Endodermal cell (in vitro differentiated cells): ENCODE measurements around the gene SH3D19. TPM values are rescaled to one million over a fixed set of nuclear protein-coding genes. Genes with fewer than 3 reads are reported as not detected.
A peak's percentile ranks its signal among the peaks of the same experiment; 100 is the strongest.

Experiments
- DNase-seq: peaks from one replicate; pipeline ENCODE4 v3.0.0-alpha.2; 2017
- H3K27ac ChIP-seq: 2 replicates; pipeline ENCODE4 v1.5.1; 2013; ENCODE audit warnings: mild to moderate bottlenecking, low read depth, low read length, moderate library complexity
- H3K27me3 ChIP-seq: 2 replicates; pipeline ENCODE4 v1.6.1; 2013; ENCODE audit warnings: mild to moderate bottlenecking, low read length, moderate library complexity; ENCODE audit not compliant: insufficient read depth, control insufficient read depth, poor library complexity, severe bottlenecking
- H3K36me3 ChIP-seq: 2 replicates; pipeline ENCODE4 v1.7.0; 2013; ENCODE audit warnings: mild to moderate bottlenecking, low read length, moderate library complexity; ENCODE audit not compliant: control insufficient read depth, insufficient read depth
- H3K4me1 ChIP-seq: one replicate; pipeline ENCODE4 v1.7.0; 2013; ENCODE audit warnings: low read length; ENCODE audit not compliant: control insufficient read depth, insufficient read depth
- H3K4me3 ChIP-seq: 2 replicates; pipeline ENCODE4 v1.5.1; 2013; ENCODE audit warnings: mild to moderate bottlenecking, low read length, moderate library complexity
- H3K9ac ChIP-seq: 2 replicates; pipeline ENCODE4 v1.6.1; 2013; ENCODE audit warnings: mild to moderate bottlenecking, low read length, moderate library complexity; ENCODE audit not compliant: poor library complexity, severe bottlenecking; ENCODE audit errors: extremely low read depth
- H3K9me3 ChIP-seq: 2 replicates; pipeline ENCODE4 v1.6.1; 2013; ENCODE audit warnings: mild to moderate bottlenecking, low read length, moderate library complexity; ENCODE audit not compliant: control insufficient read depth
- H3K27ac Mint-ChIP-seq: 2 replicates; pipeline ENCODE4 v1.8.0; 2020; ENCODE audit warnings: mixed read lengths
- H3K27me3 Mint-ChIP-seq: 2 replicates; pipeline ENCODE4 v1.8.0; 2021; ENCODE audit warnings: mild to moderate bottlenecking, mixed read lengths; ENCODE audit not compliant: insufficient read depth
- H3K36me3 Mint-ChIP-seq: 2 replicates; pipeline ENCODE4 v1.8.0; 2020; ENCODE audit warnings: low read depth, mixed read lengths
- H3K4me1 Mint-ChIP-seq: 2 replicates; pipeline ENCODE4 v1.8.0; 2020; ENCODE audit warnings: mixed read lengths
- H3K4me3 Mint-ChIP-seq: 2 replicates; pipeline ENCODE4 v1.8.0; 2020; ENCODE audit warnings: mild to moderate bottlenecking, moderate library complexity, mixed read lengths
- H3K9me3 Mint-ChIP-seq: 2 replicates; pipeline ENCODE4 v1.8.0; 2020; ENCODE audit warnings: mild to moderate bottlenecking, mixed read lengths
- CTCF ChIP-seq: fragments of 200-600 bp; sonication (generic); conservative IDR thresholded peaks from 2 replicates; pipeline ENCODE4 v1.5.0; 2021; ENCODE audit warnings: antibody characterized with exemption, mild to moderate bottlenecking
- WGBS, 2 experiments: methylation state at CpG; one replicate each; pipeline versions ENCODE4 v1.1.5 to v1.1.7; 2013; ENCODE audit warnings: missing lambda C conversion rate in 2 of 2, mixed read lengths in 1 of 2; ENCODE audit not compliant: insufficient coverage in 1 of 2, insufficient read length in 1 of 2; 5-methylcytosine and 5-hydroxymethylcytosine counted together
- total RNA-seq, 2 donors: library from RNA; stranded (reverse); fragmentation: NEBNext Ultra II Directional in 1 of 2; extraction: Animal tissue kit (Norgen Biotek cat#: 25700) in 1 of 2; gene quantifications; 2 replicates in 1 of 2; 3 replicates in 1 of 2; pipeline ENCODE4 v1.2.1, GENCODE V29; 2021

The SH3D19 gene
- total RNA-seq, 2 donors from 2014 or later, result 48.8 to 55.6 TPM

- H3K4me1 ChIP-seq, result peaks cover 3% of the 10 kb centered on the region
- H3K4me3 ChIP-seq, result no peak overlapping the region
- Mint-ChIP-seq H3K27me3 (no peaks in the 10 kb centered on the region), H3K36me3 (peaks cover 7% of the 10 kb centered on the region), H3K4me3 (no peak overlapping the region), H3K9me3 (no peaks in the 10 kb centered on the region), H3K4me1 (peaks cover 5% of the 10 kb centered on the region), H3K27ac (peak overlapping the region; percentile 12)
- H3K27ac ChIP-seq, result no peak overlapping the region
- no peaks in the 10 kb centered on the region for H3K36me3 ChIP-seq
- no peak for TF ChIP-seq CTCF
- H3K9ac ChIP-seq, result no peak overlapping the region
- no peaks in the 10 kb centered on the region for H3K27me3 ChIP-seq
- no peaks in the 10 kb centered on the region for H3K9me3 ChIP-seq
- 93 to 95% methylated on average over 7 to 10 of the region's 10 CpGs for WGBS, 2 experiments
- no peak for DNase-seq
Observed at GRCh38 chr4:151204925-151205524, 120.4 kb downstream of the SH3D19 start.

- H3K36me3 ChIP-seq, result no peaks in the 10 kb centered on the region
- no peak overlapping the region for H3K9ac ChIP-seq
- peak overlapping the region; percentile 71 for H3K27ac Mint-ChIP-seq
- no peak overlapping the region for H3K4me3 ChIP-seq
- TF ChIP-seq CTCF, result no peak
- no peaks in the 10 kb centered on the region for H3K27me3 Mint-ChIP-seq
- H3K4me3 Mint-ChIP-seq, result no peak overlapping the region
- peaks cover 3% of the 10 kb centered on the region for H3K4me1 ChIP-seq
- WGBS, 2 experiments, result 92% methylated on average over 5 of the region's 6 CpGs; no CpG with 5 or more reads in 1 of the 2 experiments
- no peaks in the 10 kb centered on the region for H3K9me3 ChIP-seq
- H3K9me3 Mint-ChIP-seq, result no peaks in the 10 kb centered on the region
- H3K36me3 Mint-ChIP-seq, result peaks cover 5% of the 10 kb centered on the region
- no peak for DNase-seq
- peaks cover 5% of the 10 kb centered on the region for H3K4me1 Mint-ChIP-seq
- no peaks in the 10 kb centered on the region for H3K27me3 ChIP-seq
- no peak overlapping the region for H3K27ac ChIP-seq
Observed at GRCh38 chr4:151202851-151203455, 122.5 kb downstream of the SH3D19 start.

- no peak overlapping the region for H3K27ac Mint-ChIP-seq
- Histone ChIP-seq H3K4me3 (no peak overlapping the region), H3K9ac (no peak overlapping the region), H3K27ac (no peak overlapping the region), H3K4me1 (peaks cover 3% of the 10 kb centered on the region), H3K9me3 (no peaks in the 10 kb centered on the region), H3K36me3 (no peaks in the 10 kb centered on the region), H3K27me3 (no peaks in the 10 kb centered on the region)
- no peak overlapping the region for H3K4me3 Mint-ChIP-seq
- peaks cover 5% of the 10 kb centered on the region for H3K36me3 Mint-ChIP-seq
- H3K27me3 Mint-ChIP-seq, result no peaks in the 10 kb centered on the region
- DNase-seq, result no peak
- WGBS, 2 experiments, result 93% methylated on average over 2 of the region's 2 CpGs; no CpG with 5 or more reads in 1 of the 2 experiments
- H3K9me3 Mint-ChIP-seq, result no peaks in the 10 kb centered on the region
- TF ChIP-seq CTCF, result no peak
- H3K4me1 Mint-ChIP-seq, result peaks cover 5% of the 10 kb centered on the region
Observed at GRCh38 chr4:151202381-151202780, 123.0 kb downstream of the SH3D19 start.
